K562 (cell line): ENCODE results near the gene PCDHGC4. TPM values are rescaled to one million over a fixed set of nuclear protein-coding genes. Genes with fewer than 3 reads are reported as not detected.

Source experiments
- ATAC-seq: fragments of 200-7000 bp; cut with Tn5 transposase; 3 replicates; pipeline ENCODE4 v1.9.1; 2020; ENCODE audit warnings: moderate library complexity
- BruUV-seq: library from RNA; stranded (reverse); fragments of 400-500 nt; replicated peaks from 2 replicates; lab custom pipeline; 2021; lab: Mats Ljungman, UMichigan
- CTCF ChIA-PET: fragments of 300-600 bp; formaldehyde crosslinking; extraction: SDS; loops from one replicate; lab custom pipeline; 2021; ENCODE audit warnings: low intra/inter-chr PET ratio; lab: Yijun Ruan, JAX
- POLR2A ChIA-PET: fragments of 300-600, 350-650 bp; sonication (Branson Sonifier 250); formaldehyde crosslinking; extraction: SDS; loops from one replicate; lab custom pipeline; 2021; ENCODE audit warnings: antibody characterized with exemption, inconsistent platforms; lab: Yijun Ruan, JAX
- DNase-seq, 4 experiments: peaks; one replicate each; pipeline versions ENCODE4 v3.0.0 to v3.0.0-alpha.2; 2011 to 2018; ENCODE audit warnings: low spot score in 3 of 4, mixed read lengths in 3 of 4; ENCODE audit errors: extremely low read depth in 1 of 4
- FAIRE-seq: peaks from 2 replicates; lab custom pipeline; 2011; peaks lifted over from hg19 to GRCh38; lab: Jason Lieb, UNC
- H2AFZ ChIP-seq: 2 replicates; pipeline ENCODE4 v1.6.0; 2011; ENCODE audit warnings: low read depth, low read length, control low read depth, inconsistent platforms
- H3K27ac ChIP-seq: fragments of 200-600 bp; 3 replicates; pipeline ENCODE4 v1.8.0; 2011; ENCODE audit warnings: low read depth, mild to moderate bottlenecking, control low read depth, inconsistent platforms, low read length, moderate library complexity, mixed read lengths; ENCODE audit errors: extremely low read depth
- H3K27me3 ChIP-seq, 2 experiments: fragments of 300-600 bp in 1 of 2; 2 replicates in 1 of 2; 3 replicates in 1 of 2; pipeline versions ENCODE4 v1.6.0 to v1.8.0; 2011; ENCODE audit warnings: inconsistent platforms in 2 of 2, low read length in 2 of 2, mild to moderate bottlenecking in 1 of 2, mixed read lengths in 1 of 2, moderate library complexity in 1 of 2; ENCODE audit not compliant: control insufficient read depth in 2 of 2, insufficient read depth in 2 of 2
- H3K36me3 ChIP-seq: fragments of 300-600 bp; 3 replicates; pipeline ENCODE4 v1.8.0; 2011; ENCODE audit warnings: mild to moderate bottlenecking, low read length, inconsistent platforms; ENCODE audit not compliant: control insufficient read depth, insufficient read depth
- H3K4me1 ChIP-seq, 2 experiments: fragments of 200-600 bp in 1 of 2; replicated peaks in 1 of 2; 2 replicates in 1 of 2; 3 replicates in 1 of 2; pipeline versions ENCODE4 v1.5.1 to v1.8.0; 2011; ENCODE audit warnings: inconsistent platforms in 2 of 2, low read length in 2 of 2, mild to moderate bottlenecking in 1 of 2, mixed read lengths in 1 of 2, moderate library complexity in 1 of 2; ENCODE audit not compliant: control insufficient read depth in 2 of 2, insufficient read depth in 2 of 2
- H3K4me2 ChIP-seq: 2 replicates; pipeline ENCODE4 v1.6.1; 2011; ENCODE audit warnings: low read length, control low read depth, inconsistent platforms, mixed read lengths; ENCODE audit not compliant: insufficient read depth
- H3K4me3 ChIP-seq: fragments of 200-600 bp; sonication (generic), shearing (Covaris generic); 2 replicates; pipeline ENCODE4 v1.5.1; 2016; ENCODE audit warnings: control low read depth, inconsistent platforms
- H3K79me2 ChIP-seq: fragments of 200-600 bp; 3 replicates; pipeline ENCODE4 v1.8.0; 2011; ENCODE audit warnings: low read length, inconsistent platforms; ENCODE audit not compliant: control insufficient read depth, insufficient read depth
- H3K9ac ChIP-seq, 2 experiments: 2 replicates each; pipeline versions ENCODE4 v1.6.0 to v1.6.1; 2011; ENCODE audit warnings: low read depth in 2 of 2, low read length in 2 of 2, control low read depth in 1 of 2, inconsistent platforms in 1 of 2, mild to moderate bottlenecking in 1 of 2, mixed read lengths in 1 of 2; ENCODE audit not compliant: insufficient read depth in 1 of 2
- H3K9me1 ChIP-seq: one replicate; pipeline ENCODE4 v1.6.0; 2011; ENCODE audit warnings: inconsistent platforms, mild to moderate bottlenecking, low read length, moderate library complexity; ENCODE audit not compliant: control insufficient read depth, insufficient read depth
- H3K9me3 ChIP-seq: replicated peaks from 2 replicates; pipeline ENCODE4 v1.5.1; 2011; ENCODE audit warnings: low read depth, low read length, inconsistent platforms; ENCODE audit not compliant: control insufficient read depth, insufficient read depth
- H4K20me1 ChIP-seq: replicated peaks from 2 replicates; pipeline ENCODE4 v1.6.1; 2011; ENCODE audit warnings: low read length, inconsistent platforms, mixed read lengths; ENCODE audit not compliant: control insufficient read depth, insufficient read depth
- BRD9 ChIP-seq: fragments of 450-650 bp; IDR thresholded peaks from 2 replicates; pipeline ENCODE4 v1.6.1; 2018; ENCODE audit warnings: low read depth; ENCODE audit not compliant: partially characterized antibody
- C11orf30 ChIP-seq: fragments of 450-650 bp; IDR thresholded peaks from 2 replicates; pipeline ENCODE4 v1.6.1; 2016; ENCODE audit warnings: low read depth, mild to moderate bottlenecking
- GABPB2 ChIP-seq: fragments of 250-450 bp; sonication (Bioruptor Pico); conservative IDR thresholded peaks from 2 replicates; pipeline ENCODE4 v1.5.1; 2021; ENCODE audit warnings: mild to moderate bottlenecking
- L3MBTL2 ChIP-seq: fragments of 450-650 bp; IDR thresholded peaks from 2 replicates; pipeline ENCODE4 v1.6.1; 2016; ENCODE audit warnings: mild to moderate bottlenecking, moderate library complexity
- NELFE ChIP-seq: IDR thresholded peaks from 2 replicates; pipeline ENCODE4 v1.6.1; 2011; ENCODE audit warnings: mild to moderate bottlenecking; ENCODE audit not compliant: insufficient read depth, insufficient read length
- OTX1 ChIP-seq: fragments of 450-650 bp; formaldehyde crosslinking; IDR thresholded peaks from 2 replicates; pipeline ENCODE4 v1.4.0; 2022; ENCODE audit warnings: mild to moderate bottlenecking
- PCBP1 ChIP-seq: fragments of 200-400 bp; formaldehyde crosslinking; IDR thresholded peaks from 2 replicates; pipeline ENCODE4 v1.6.1; 2018; ENCODE audit warnings: mild to moderate bottlenecking, low read depth, low read length; ENCODE audit not compliant: poor library complexity, severe bottlenecking
- PML ChIP-seq: IDR thresholded peaks from 2 replicates; pipeline ENCODE4 v1.6.1; 2012; ENCODE audit warnings: low read length, inconsistent platforms
- POLR3A ChIP-seq: IDR thresholded peaks from 2 replicates; pipeline ENCODE4 v1.6.1; 2011; ENCODE audit warnings: borderline replicate concordance, mild to moderate bottlenecking, moderate library complexity; ENCODE audit not compliant: insufficient read length, insufficient read depth; ENCODE audit errors: extremely low read depth
- TAF7 ChIP-seq: fragments of 450-650 bp; IDR thresholded peaks from 2 replicates; pipeline ENCODE4 v1.6.1; 2016; ENCODE audit warnings: missing genetic modification characterization, missing compliant biosample characterization
- ZKSCAN3 ChIP-seq: fragments of 250-450 bp; sonication (Bioruptor Pico); IDR thresholded peaks from 2 replicates; pipeline ENCODE4 v1.4.0; 2020
- ZNF586 ChIP-seq: fragments of 450-650 bp; formaldehyde crosslinking; conservative IDR thresholded peaks from 2 replicates; pipeline ENCODE4 v1.4.0; 2020; ENCODE audit warnings: mild to moderate bottlenecking, moderate library complexity
- WGBS: fragments of 100-300 bp; shearing (Covaris generic); methylation state at CpG from one replicate; pipeline ENCODE4 v1.1.6; 2016; ENCODE audit warnings: low coverage, mixed read lengths; ENCODE audit not compliant: insufficient coverage; ENCODE audit errors: missing lambda C conversion rate; 5-methylcytosine and 5-hydroxymethylcytosine counted together
- in situ Hi-C: fragments of 300-500 bp; cut with MboI; formaldehyde crosslinking; loops from 4 replicates; pipeline ENCODE4 v1.15.0; 2018; ENCODE audit warnings: inconsistent platforms, mixed read lengths
- intact Hi-C: fragments of 100-400 bp; cut with micrococcal nuclease; formaldehyde crosslinking; loops from 2 replicates; pipeline ENCODE4 v1.14.2; 2022
- polyA plus RNA-seq, 8 experiments: library from polyadenylated mRNA; depleted of rRNA in 4 of 8; stranded (reverse) in 5 of 8; unstranded in 3 of 8; fragments of >200 nt; fragmentation: Nextera tagmentation in 2 of 8; fragmentation: Illumina TruSeq in 1 of 8; extraction: Ambion mirVana in 2 of 8; extraction: Trizol in 1 of 8; gene quantifications; 2 replicates each; pipeline versions ENCODE4 v1.2.1 to v1.2.3, GENCODE V29; 2011 to 2014; ENCODE audit warnings: inconsistent platforms in 1 of 8, missing spikeins in 1 of 8
- total RNA-seq, 7 experiments: library from RNA; depleted of rRNA in 6 of 7; stranded (reverse); fragments of >200 nt in 6 of 7; fragmentation: Illumina TruSeq in 2 of 7; extraction: Trizol in 2 of 7; gene quantifications; 2 replicates each; pipeline versions ENCODE4 v1.2.1 to v1.2.3, GENCODE V29; 2011 to 2021; ENCODE audit warnings: low replicate concordance in 1 of 7

Gene PCDHGC4
- total and polyA plus RNA-seq, 9 of the 15 experiments (the other 6 are each of a cell fraction or from before 2014, with no cell fraction given): 0.05 TPM; not detected in 8

GRCh38 chr5:141440341-141440740, 44.5 kb upstream of the PCDHGC4 start (continued):
- no peak for TF ChIP-seq GABPB2
- TF ChIP-seq, all 486 proteins: peak for 0

- Histone ChIP-seq H3K27ac (no peak overlapping the region), H3K9me1 (no peaks in the 10 kb centered on the region), H4K20me1 (no peaks in the 10 kb centered on the region), H3K4me2 (no peak overlapping the region)
- ATAC-seq: no peak
- intact Hi-C loops (no loop called here), in situ Hi-C loops (no loop called here)
- no TSS peak for BruUV-seq
- TF ChIP-seq PML: no peak
- TF ChIP-seq L3MBTL2: 0 out of 2 replicates have a peak, but pooled peaks have one; percentile 19
- TF ChIP-seq, all 486 proteins: peak for 1
- CTCF ChIA-PET: no interaction called here
- H2AFZ ChIP-seq: no peak overlapping the region
- peaks cover 0 to 6% of the 10 kb centered on the region in 2 experiments; a peak in 1 of 5 replicates for H3K4me1 ChIP-seq
- H3K4me3 ChIP-seq: no peak overlapping the region
- no peaks in the 10 kb centered on the region for H3K9me3 ChIP-seq
- FAIRE-seq: no peak
- POLR2A ChIA-PET: interaction anchor here (0.6 to 1.3 kb wide), 3 partner anchors 34 to 687 kb away, joined by 3 read pairs; partner anchors contain the start of gene PCDHGC5
- H3K9ac ChIP-seq: no peak overlapping the region
- H3K36me3 ChIP-seq: no peaks in the 10 kb centered on the region
- WGBS: 17% methylated on average over 45 of the region's 50 CpGs
- H3K27me3 ChIP-seq: peaks cover 0 to 16% of the 10 kb centered on the region in 2 experiments; a peak in 2 of 5 replicates
- no peak for DNase-seq
- H3K79me2 ChIP-seq: no peaks in the 10 kb centered on the region
Observed at GRCh38 chr5:141441571-141442170, 43.2 kb upstream of the PCDHGC4 start.

- no peak overlapping the region for H3K27ac ChIP-seq
- no peaks in the 10 kb centered on the region for H3K9me1 ChIP-seq
- ATAC-seq (no peak), DNase-seq (no peak), FAIRE-seq (no peak)
- H3K4me2 ChIP-seq: no peak overlapping the region
- ChIA-PET CTCF (no interaction called here), POLR2A (no interaction called here)
- in situ Hi-C loops (no loop called here), intact Hi-C loops (no loop called here)
- H3K79me2 ChIP-seq: no peaks in the 10 kb centered on the region
- no peaks in the 10 kb centered on the region for H4K20me1 ChIP-seq
- H3K27me3 ChIP-seq: no peaks in the 10 kb centered on the region
- H3K36me3 ChIP-seq: no peaks in the 10 kb centered on the region
- 2% methylated on average over 3 of the region's 3 CpGs for WGBS
- no peak overlapping the region for H3K9ac ChIP-seq
- BruUV-seq: no TSS peak
- H3K4me1 ChIP-seq: no peaks in the 10 kb centered on the region
- no peaks in the 10 kb centered on the region for H3K9me3 ChIP-seq
- no peak overlapping the region for H2AFZ ChIP-seq
- no peak overlapping the region for H3K4me3 ChIP-seq
- TF ChIP-seq BRD9 (no peak), C11orf30 (no peak), NELFE (no peak), PCBP1 (no peak), ZKSCAN3 (CRISPR knock-in tag) (no peak), POLR3A (no peak), OTX1 (CRISPR knock-in tag) (no peak), TAF7 (tag) (no peak), ZNF586 (CRISPR knock-in tag) (no peak)
Observed at GRCh38 chr5:141465351-141465750, 19.5 kb upstream of the PCDHGC4 start.
